HG03571 (cell line): ENCODE measurements around the gene RTCA.

Experiments used
- ATAC-seq: cut with Tn5 transposase; IDR thresholded peaks from one replicate; pipeline ENCODE4 v1.9.1; 2021; ENCODE audit not compliant: unreplicated experiment

The RTCA gene

DNA sequence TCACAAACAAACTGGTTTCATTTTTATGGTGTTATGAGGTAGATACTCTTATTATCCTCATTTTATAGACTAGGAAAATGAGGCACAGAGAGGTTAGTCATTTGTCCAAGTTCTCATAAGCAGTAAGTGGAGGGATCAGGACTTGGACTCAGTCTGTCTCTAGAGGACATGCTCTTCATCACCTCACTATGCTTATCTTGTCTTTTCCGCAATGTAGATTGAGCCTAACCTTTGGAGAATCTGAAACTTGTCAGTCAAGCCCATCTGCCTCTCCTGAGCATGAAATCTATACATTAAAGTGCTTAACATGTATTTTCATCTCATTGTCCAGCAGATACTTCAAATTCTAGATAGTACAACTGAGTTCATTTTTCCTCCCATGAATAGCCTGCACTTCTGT lies 74.5 kb downstream of the RTCA start:
- no peak for ATAC-seq

GRCh38 chr1:100342348-100342747 lies 76.3 kb downstream of the RTCA start:
- ATAC-seq, result no peak
